ENCODE results near the gene DNAJC4.

DNA sequence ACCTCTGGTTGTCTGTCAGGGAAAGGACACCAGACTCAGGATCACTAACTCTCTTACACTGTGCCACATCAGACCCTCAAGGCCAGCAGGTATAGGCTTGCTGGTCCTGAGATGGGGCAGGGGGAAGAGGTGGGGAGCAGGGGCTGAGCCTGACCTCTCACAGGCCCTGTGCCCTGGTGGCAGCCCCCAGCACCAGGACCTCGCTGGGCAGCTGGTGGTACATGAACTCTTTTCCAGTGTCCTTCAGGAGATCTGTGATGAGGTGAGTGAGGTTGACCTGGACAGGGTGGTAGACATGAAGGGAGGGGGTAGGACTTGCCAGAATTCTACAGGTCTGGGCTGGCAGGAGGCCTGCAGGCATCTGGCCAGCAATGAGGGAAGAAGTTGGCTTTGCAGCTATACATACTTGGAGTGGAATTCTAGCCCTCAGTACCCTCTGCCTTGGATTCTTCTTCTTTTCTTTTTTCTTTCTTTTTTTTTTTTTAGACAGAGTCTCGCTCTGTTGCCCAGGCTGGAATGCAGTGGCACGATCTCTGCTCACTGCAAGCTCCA is 2.9 kb upstream of the DNAJC4 start:
- no peak for TF ChIP-seq EGR1 (IDR thresholded peaks at IDR 0.05)
- no peak for TF ChIP-seq TAF1 (IDR thresholded peaks at IDR 0.05; ENCODE audit: low read depth)
- no peak for TF ChIP-seq YY1 (IDR thresholded peaks at IDR 0.05; ENCODE audit: low read depth)
- TF ChIP-seq MAX (IDR thresholded peaks at IDR 0.05) = no peak
- no peak for TF ChIP-seq TEAD4 (IDR thresholded peaks at IDR 0.05)
- no peak for TF ChIP-seq CEBPB (IDR thresholded peaks at IDR 0.05)
- TF ChIP-seq EP300 (IDR thresholded peaks at IDR 0.05; ENCODE audit: borderline replicate concordance) = no peak
- TF ChIP-seq REST (IDR thresholded peaks at IDR 0.05; ENCODE audit: low read depth) = no peak

All from Ishikawa (cell line).